Activated CD8-positive, alpha-beta T cell treated with anti-CD3 and anti-CD28 coated beads for 36 hours (primary cell): ENCODE results near the gene NFKBIZ. TPM values are rescaled to one million over a fixed set of nuclear protein-coding genes. Genes with fewer than 3 reads are reported as not detected.
A peak's percentile ranks its signal among the peaks of the same experiment; 100 is the strongest.

Experiments used
- ATAC-seq: fragments of 200-7000 bp; cut with Tn5 transposase; one replicate; pipeline ENCODE4 v1.10.0; 2021; ENCODE audit warnings: mild to moderate bottlenecking, moderate library complexity
- CTCF ChIA-PET: fragments of 350-600 bp; sonication (Branson Sonifier 250); formaldehyde crosslinking; loops from one replicate; lab custom pipeline; 2021; ENCODE audit warnings: antibody characterized with exemption; lab: Charles Lee
- POLR2A ChIA-PET: fragments of 350-600 bp; sonication (Branson Sonifier 250); formaldehyde crosslinking; loops from one replicate; lab custom pipeline; 2021; ENCODE audit warnings: antibody characterized with exemption; lab: Charles Lee
- DNase-seq: peaks from one replicate; pipeline ENCODE4 v3.0.0-alpha.2; 2020
- H3K27ac Mint-ChIP-seq: one replicate; pipeline ENCODE4 v1.8.0; 2021; ENCODE audit warnings: mild to moderate bottlenecking, mixed read lengths
- H3K27me3 Mint-ChIP-seq: one replicate; pipeline ENCODE4 v1.8.0; 2021; ENCODE audit warnings: mixed read lengths
- H3K36me3 Mint-ChIP-seq: one replicate; pipeline ENCODE4 v1.8.0; 2021; ENCODE audit warnings: low read depth, mixed read lengths
- H3K4me1 Mint-ChIP-seq: one replicate; pipeline ENCODE4 v1.8.0; 2021; ENCODE audit warnings: low read depth, mixed read lengths
- H3K4me3 Mint-ChIP-seq: one replicate; pipeline ENCODE4 v1.8.0; 2021; ENCODE audit warnings: mild to moderate bottlenecking, moderate library complexity, mixed read lengths
- H3K9me3 Mint-ChIP-seq: one replicate; pipeline ENCODE4 v1.8.0; 2021; ENCODE audit warnings: mixed read lengths
- CTCF ChIP-seq: fragments of 200-600 bp; IDR thresholded peaks from one replicate; pipeline ENCODE4 v1.8.0; 2022; ENCODE audit warnings: antibody characterized with exemption, mild to moderate bottlenecking
- intact Hi-C: fragments of 100-400 bp; cut with micrococcal nuclease; formaldehyde crosslinking; loops from one replicate; pipeline ENCODE4 v1.10.0; 2022
- total RNA-seq, 2 experiments: library from RNA; stranded (reverse); gene quantifications; one replicate each; pipeline ENCODE4 v1.2.3, GENCODE V29; 2021

The NFKBIZ gene
- total RNA-seq, 2 experiments from 2014 or later, result 62.1 to 70.6 TPM

- CTCF ChIA-PET, result interaction anchor here (0.9 to 2.2 kb wide), 9 partner anchors 10 to 398 kb away, joined by 3 to 15 read pairs (median 6); partner anchors contain the start of gene NFKBIZ
- Mint-ChIP-seq H3K36me3 (peaks cover 44% of the 10 kb centered on the region), H3K9me3 (no peaks in the 10 kb centered on the region), H3K27me3 (no peaks in the 10 kb centered on the region), H3K4me3 (peak overlapping the region; percentile 84), H3K27ac (peak overlapping the region; percentile 95), H3K4me1 (peaks cover 63% of the 10 kb centered on the region)
- TF ChIP-seq CTCF, result no peak
- DNase-seq, result peak; percentile 98
- intact Hi-C loops, result loop anchor here (1.0 to 10.0 kb wide), 3 partner anchors 23 to 265 kb away; no protein-coding TSS in a partner anchor
- POLR2A ChIA-PET, result interaction anchor here (0.5 to 5.2 kb wide), 12 partner anchors 9 to 419 kb away, joined by 3 to 151 read pairs (median 4); partner anchors contain the start of genes CEP97, NFKBIZ and ZBTB11
- peak; percentile 86 for ATAC-seq
Measured at GRCh38 chr3:101827211-101828174, 21.8 kb upstream of the NFKBIZ start.

- Mint-ChIP-seq H3K4me3 (peak overlapping the region; percentile 84), H3K27me3 (no peaks in the 10 kb centered on the region), H3K4me1 (peaks cover 68% of the 10 kb centered on the region), H3K27ac (peak overlapping the region; percentile 95), H3K9me3 (no peaks in the 10 kb centered on the region), H3K36me3 (peaks cover 51% of the 10 kb centered on the region)
- no peak for TF ChIP-seq CTCF
- CTCF ChIA-PET, result interaction anchor here (0.9 to 2.2 kb wide), 6 partner anchors 11 to 397 kb away, joined by 3 to 15 read pairs (median 6); no protein-coding TSS in a partner anchor
- intact Hi-C loops, result loop anchor here (5.0 to 10.0 kb wide), 2 partner anchors 107 to 264 kb away; no protein-coding TSS in a partner anchor
- no peak for DNase-seq
- POLR2A ChIA-PET, result interaction anchor here (0.7 to 5.2 kb wide), 8 partner anchors 10 to 420 kb away, joined by 3 to 151 read pairs (median 6); partner anchors contain the start of genes NFKBIZ and ZBTB11
- no peak for ATAC-seq
Measured at GRCh38 chr3:101828276-101828675, 21.0 kb upstream of the NFKBIZ start.

- peak overlapping the region; percentile 84 for H3K4me3 Mint-ChIP-seq
- no peak for TF ChIP-seq CTCF
- H3K27ac Mint-ChIP-seq, result peak overlapping the region; percentile 95
- peak; percentile 65 for ATAC-seq
- DNase-seq, result peak; percentile 82
- intact Hi-C loops, result loop anchor here (5.0 to 10.0 kb wide), 2 partner anchors 106 to 263 kb away; no protein-coding TSS in a partner anchor
- H3K27me3 Mint-ChIP-seq, result no peaks in the 10 kb centered on the region
- CTCF ChIA-PET, result interaction anchor here (0.8 to 2.2 kb wide), 9 partner anchors 15 to 401 kb away, joined by 3 to 15 read pairs (median 6); partner anchors contain the start of gene NFKBIZ
- H3K9me3 Mint-ChIP-seq, result no peaks in the 10 kb centered on the region
- POLR2A ChIA-PET, result interaction anchor here (0.6 to 5.2 kb wide), 8 partner anchors 10 to 264 kb away, joined by 3 to 151 read pairs (median 4); partner anchors contain the start of genes NFKBIZ and NXPE3
- H3K36me3 Mint-ChIP-seq, result peaks cover 56% of the 10 kb centered on the region
- H3K4me1 Mint-ChIP-seq, result peaks cover 74% of the 10 kb centered on the region
Measured at GRCh38 chr3:101828691-101829436, 20.4 kb upstream of the NFKBIZ start.

GRCh38 chr3:101829437-101829830 lies 19.9 kb upstream of the NFKBIZ start:
- no peak for DNase-seq
- CTCF ChIA-PET, result interaction anchor here (0.8 to 2.5 kb wide), 9 partner anchors 9 to 400 kb away, joined by 3 to 11 read pairs (median 6); partner anchors contain the start of gene NFKBIZ
- Mint-ChIP-seq H3K27me3 (no peaks in the 10 kb centered on the region), H3K27ac (peak overlapping the region; percentile 95), H3K4me3 (peak overlapping the region; percentile 84), H3K36me3 (peaks cover 59% of the 10 kb centered on the region), H3K9me3 (no peaks in the 10 kb centered on the region), H3K4me1 (peaks cover 76% of the 10 kb centered on the region)
- ATAC-seq, result no peak
- POLR2A ChIA-PET, result interaction anchor here (0.6 to 5.2 kb wide), 8 partner anchors 10 to 264 kb away, joined by 3 to 151 read pairs (median 4); partner anchors contain the start of genes NFKBIZ and NXPE3
- no peak for TF ChIP-seq CTCF
- intact Hi-C loops, result loop anchor here (5.0 to 10.0 kb wide), 2 partner anchors 105 to 263 kb away; no protein-coding TSS in a partner anchor
